H1 (cell line): ENCODE data around the gene SMAD7.

Experiments
- CHD1 ChIP-seq: IDR thresholded peaks from 2 replicates; pipeline ENCODE4 v1.6.1; 2012; ENCODE audit warnings: low read depth, low read length, improper control_type of control experiment
- FOSL1 ChIP-seq: IDR thresholded peaks from 2 replicates; pipeline ENCODE4 v1.6.1; 2011; ENCODE audit warnings: mild to moderate bottlenecking, low read depth, low read length, moderate library complexity; ENCODE audit not compliant: insufficient read depth
- HDAC2 ChIP-seq, 2 experiments: fragments of 300-600 bp in 1 of 2; sonication (generic) in 1 of 2; IDR thresholded peaks; 2 replicates each; pipeline ENCODE4 v1.6.1; 2011 to 2012; ENCODE audit warnings: low read depth in 2 of 2, low read length in 2 of 2, mild to moderate bottlenecking in 2 of 2, moderate library complexity in 2 of 2, borderline replicate concordance in 1 of 2, inconsistent platforms in 1 of 2
- JUND ChIP-seq: IDR thresholded peaks from 2 replicates; pipeline ENCODE4 v1.6.1; 2011; ENCODE audit warnings: mild to moderate bottlenecking, improper control_type of control experiment, low read length
- KDM1A ChIP-seq: fragments of 200-600, 300-600 bp; sonication (generic); IDR thresholded peaks from 2 replicates; pipeline ENCODE4 v1.7.1; 2016; ENCODE audit warnings: mild to moderate bottlenecking, low read length, borderline replicate concordance
- KDM5A ChIP-seq: fragments of 200-600 bp; IDR thresholded peaks from 2 replicates; pipeline ENCODE4 v1.7.1; 2012; ENCODE audit warnings: mild to moderate bottlenecking, low read length, inconsistent platforms, mixed read lengths
- POLR2A ChIP-seq, 2 experiments: IDR thresholded peaks; 1 replicate in 1 of 2; 2 replicates in 1 of 2; pipeline ENCODE4 v1.6.1; 2011; ENCODE audit warnings: low read depth in 2 of 2, low read length in 2 of 2, mild to moderate bottlenecking in 2 of 2; ENCODE audit errors: control extremely low read depth in 1 of 2
- SAP30 ChIP-seq: fragments of 300-600 bp; sonication (generic); IDR thresholded peaks from 2 replicates; pipeline ENCODE4 v1.7.1; 2012; ENCODE audit warnings: low read length, moderate library complexity, mild to moderate bottlenecking, inconsistent platforms; ENCODE audit not compliant: insufficient read depth, insufficient replicate concordance
- SIN3A ChIP-seq, 2 experiments: IDR thresholded peaks in 1 of 2; conservative IDR thresholded peaks in 1 of 2; 2 replicates each; pipeline ENCODE4 v1.6.1; 2011 to 2012; ENCODE audit warnings: low read length in 2 of 2, improper control_type of control experiment in 1 of 2, low read depth in 1 of 2, mild to moderate bottlenecking in 1 of 2
- TF ChIP-seq, protein P1 (sequence below), 3 experiments: IDR thresholded peaks; 1 replicate in 2 of 3; 2 replicates in 1 of 3; pipeline versions ENCODE4 v1.5.1 to v1.6.1; 2011; ENCODE audit warnings: low read length in 3 of 3, mild to moderate bottlenecking in 3 of 3, inconsistent platforms in 2 of 3, low read depth in 1 of 3, moderate library complexity in 1 of 3; ENCODE audit not compliant: insufficient read depth in 1 of 3; ENCODE audit errors: control extremely low read depth in 1 of 3
- TF ChIP-seq, protein P2 (sequence below): fragments of 300-600 bp; sonication (generic); IDR thresholded peaks from 2 replicates; pipeline ENCODE4 v1.7.1; 2012; ENCODE audit warnings: low read length, moderate library complexity, mild to moderate bottlenecking, inconsistent platforms; ENCODE audit not compliant: insufficient replicate concordance

- TF ChIP-seq HDAC2 (IDR thresholded peaks at IDR 0.05; ENCODE audit: borderline replicate concordance in 1 of 2, low read depth in 2 of 2, low read length in 2 of 2) (no peak), SAP30 (no peak), CHD1 (no peak), KDM1A (no peak), POLR2A (IDR thresholded peaks at IDR 0.05; ENCODE audit: control extremely low read depth in 1 of 2, low read depth in 2 of 2, low read length in 2 of 2) (no peak), FOSL1 (no peak), JUND (no peak), SIN3A (conservative IDR thresholded peaks at IDR 0.05 in 1 of 2, IDR thresholded peaks at IDR 0.05 in 1 of 2; ENCODE audit: low read depth in 1 of 2, low read length in 2 of 2) (no peak), KDM5A (no peak)
- TF ChIP-seq, protein P1, sequence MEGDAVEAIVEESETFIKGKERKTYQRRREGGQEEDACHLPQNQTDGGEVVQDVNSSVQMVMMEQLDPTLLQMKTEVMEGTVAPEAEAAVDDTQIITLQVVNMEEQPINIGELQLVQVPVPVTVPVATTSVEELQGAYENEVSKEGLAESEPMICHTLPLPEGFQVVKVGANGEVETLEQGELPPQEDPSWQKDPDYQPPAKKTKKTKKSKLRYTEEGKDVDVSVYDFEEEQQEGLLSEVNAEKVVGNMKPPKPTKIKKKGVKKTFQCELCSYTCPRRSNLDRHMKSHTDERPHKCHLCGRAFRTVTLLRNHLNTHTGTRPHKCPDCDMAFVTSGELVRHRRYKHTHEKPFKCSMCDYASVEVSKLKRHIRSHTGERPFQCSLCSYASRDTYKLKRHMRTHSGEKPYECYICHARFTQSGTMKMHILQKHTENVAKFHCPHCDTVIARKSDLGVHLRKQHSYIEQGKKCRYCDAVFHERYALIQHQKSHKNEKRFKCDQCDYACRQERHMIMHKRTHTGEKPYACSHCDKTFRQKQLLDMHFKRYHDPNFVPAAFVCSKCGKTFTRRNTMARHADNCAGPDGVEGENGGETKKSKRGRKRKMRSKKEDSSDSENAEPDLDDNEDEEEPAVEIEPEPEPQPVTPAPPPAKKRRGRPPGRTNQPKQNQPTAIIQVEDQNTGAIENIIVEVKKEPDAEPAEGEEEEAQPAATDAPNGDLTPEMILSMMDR (IDR thresholded peaks at IDR 0.05; ENCODE audit: control extremely low read depth in 1 of 3, insufficient read depth in 1 of 3, low read depth in 1 of 3, low read length in 3 of 3), result no peak
- TF ChIP-seq, protein P2, sequence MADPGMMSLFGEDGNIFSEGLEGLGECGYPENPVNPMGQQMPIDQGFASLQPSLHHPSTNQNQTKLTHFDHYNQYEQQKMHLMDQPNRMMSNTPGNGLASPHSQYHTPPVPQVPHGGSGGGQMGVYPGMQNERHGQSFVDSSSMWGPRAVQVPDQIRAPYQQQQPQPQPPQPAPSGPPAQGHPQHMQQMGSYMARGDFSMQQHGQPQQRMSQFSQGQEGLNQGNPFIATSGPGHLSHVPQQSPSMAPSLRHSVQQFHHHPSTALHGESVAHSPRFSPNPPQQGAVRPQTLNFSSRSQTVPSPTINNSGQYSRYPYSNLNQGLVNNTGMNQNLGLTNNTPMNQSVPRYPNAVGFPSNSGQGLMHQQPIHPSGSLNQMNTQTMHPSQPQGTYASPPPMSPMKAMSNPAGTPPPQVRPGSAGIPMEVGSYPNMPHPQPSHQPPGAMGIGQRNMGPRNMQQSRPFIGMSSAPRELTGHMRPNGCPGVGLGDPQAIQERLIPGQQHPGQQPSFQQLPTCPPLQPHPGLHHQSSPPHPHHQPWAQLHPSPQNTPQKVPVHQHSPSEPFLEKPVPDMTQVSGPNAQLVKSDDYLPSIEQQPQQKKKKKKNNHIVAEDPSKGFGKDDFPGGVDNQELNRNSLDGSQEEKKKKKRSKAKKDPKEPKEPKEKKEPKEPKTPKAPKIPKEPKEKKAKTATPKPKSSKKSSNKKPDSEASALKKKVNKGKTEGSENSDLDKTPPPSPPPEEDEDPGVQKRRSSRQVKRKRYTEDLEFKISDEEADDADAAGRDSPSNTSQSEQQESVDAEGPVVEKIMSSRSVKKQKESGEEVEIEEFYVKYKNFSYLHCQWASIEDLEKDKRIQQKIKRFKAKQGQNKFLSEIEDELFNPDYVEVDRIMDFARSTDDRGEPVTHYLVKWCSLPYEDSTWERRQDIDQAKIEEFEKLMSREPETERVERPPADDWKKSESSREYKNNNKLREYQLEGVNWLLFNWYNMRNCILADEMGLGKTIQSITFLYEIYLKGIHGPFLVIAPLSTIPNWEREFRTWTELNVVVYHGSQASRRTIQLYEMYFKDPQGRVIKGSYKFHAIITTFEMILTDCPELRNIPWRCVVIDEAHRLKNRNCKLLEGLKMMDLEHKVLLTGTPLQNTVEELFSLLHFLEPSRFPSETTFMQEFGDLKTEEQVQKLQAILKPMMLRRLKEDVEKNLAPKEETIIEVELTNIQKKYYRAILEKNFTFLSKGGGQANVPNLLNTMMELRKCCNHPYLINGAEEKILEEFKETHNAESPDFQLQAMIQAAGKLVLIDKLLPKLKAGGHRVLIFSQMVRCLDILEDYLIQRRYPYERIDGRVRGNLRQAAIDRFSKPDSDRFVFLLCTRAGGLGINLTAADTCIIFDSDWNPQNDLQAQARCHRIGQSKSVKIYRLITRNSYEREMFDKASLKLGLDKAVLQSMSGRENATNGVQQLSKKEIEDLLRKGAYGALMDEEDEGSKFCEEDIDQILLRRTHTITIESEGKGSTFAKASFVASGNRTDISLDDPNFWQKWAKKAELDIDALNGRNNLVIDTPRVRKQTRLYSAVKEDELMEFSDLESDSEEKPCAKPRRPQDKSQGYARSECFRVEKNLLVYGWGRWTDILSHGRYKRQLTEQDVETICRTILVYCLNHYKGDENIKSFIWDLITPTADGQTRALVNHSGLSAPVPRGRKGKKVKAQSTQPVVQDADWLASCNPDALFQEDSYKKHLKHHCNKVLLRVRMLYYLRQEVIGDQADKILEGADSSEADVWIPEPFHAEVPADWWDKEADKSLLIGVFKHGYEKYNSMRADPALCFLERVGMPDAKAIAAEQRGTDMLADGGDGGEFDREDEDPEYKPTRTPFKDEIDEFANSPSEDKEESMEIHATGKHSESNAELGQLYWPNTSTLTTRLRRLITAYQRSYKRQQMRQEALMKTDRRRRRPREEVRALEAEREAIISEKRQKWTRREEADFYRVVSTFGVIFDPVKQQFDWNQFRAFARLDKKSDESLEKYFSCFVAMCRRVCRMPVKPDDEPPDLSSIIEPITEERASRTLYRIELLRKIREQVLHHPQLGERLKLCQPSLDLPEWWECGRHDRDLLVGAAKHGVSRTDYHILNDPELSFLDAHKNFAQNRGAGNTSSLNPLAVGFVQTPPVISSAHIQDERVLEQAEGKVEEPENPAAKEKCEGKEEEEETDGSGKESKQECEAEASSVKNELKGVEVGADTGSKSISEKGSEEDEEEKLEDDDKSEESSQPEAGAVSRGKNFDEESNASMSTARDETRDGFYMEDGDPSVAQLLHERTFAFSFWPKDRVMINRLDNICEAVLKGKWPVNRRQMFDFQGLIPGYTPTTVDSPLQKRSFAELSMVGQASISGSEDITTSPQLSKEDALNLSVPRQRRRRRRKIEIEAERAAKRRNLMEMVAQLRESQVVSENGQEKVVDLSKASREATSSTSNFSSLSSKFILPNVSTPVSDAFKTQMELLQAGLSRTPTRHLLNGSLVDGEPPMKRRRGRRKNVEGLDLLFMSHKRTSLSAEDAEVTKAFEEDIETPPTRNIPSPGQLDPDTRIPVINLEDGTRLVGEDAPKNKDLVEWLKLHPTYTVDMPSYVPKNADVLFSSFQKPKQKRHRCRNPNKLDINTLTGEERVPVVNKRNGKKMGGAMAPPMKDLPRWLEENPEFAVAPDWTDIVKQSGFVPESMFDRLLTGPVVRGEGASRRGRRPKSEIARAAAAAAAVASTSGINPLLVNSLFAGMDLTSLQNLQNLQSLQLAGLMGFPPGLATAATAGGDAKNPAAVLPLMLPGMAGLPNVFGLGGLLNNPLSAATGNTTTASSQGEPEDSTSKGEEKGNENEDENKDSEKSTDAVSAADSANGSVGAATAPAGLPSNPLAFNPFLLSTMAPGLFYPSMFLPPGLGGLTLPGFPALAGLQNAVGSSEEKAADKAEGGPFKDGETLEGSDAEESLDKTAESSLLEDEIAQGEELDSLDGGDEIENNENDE, result no peak
Measured at GRCh38 chr18:48902023-48902855, 48.5 kb downstream of the SMAD7 start.
